UCSD-AML1 (cell line): ENCODE results near the gene GADL1.
A peak's percentile ranks its signal among the peaks of the same experiment; 100 is the strongest.

ENCODE experiments used
- DNase-seq: peaks from one replicate; lab custom pipeline; 2025; ENCODE audit not compliant: unreplicated experiment; lab: John Stamatoyannopoulos, UW

GADL1 gene

GRCh38 chr3:30760737-30761136, 133.7 kb downstream of the GADL1 start:
- DNase-seq, result no peak

- DNase-seq, result no peak
These were observed 134.3 kb downstream of the GADL1 start for GRCh38 chr3:30760040-30760695.

GRCh38 chr3:30756218-30756617, 138.2 kb downstream of the GADL1 start:
- no peak for DNase-seq

GRCh38 chr3:30754426-30754825, 140.0 kb downstream of the GADL1 start:
- no peak for DNase-seq

GRCh38 chr3:30753766-30754165, 140.7 kb downstream of the GADL1 start:
- no peak for DNase-seq

GRCh38 chr3:30752970-30753369, 141.5 kb downstream of the GADL1 start:
- no peak for DNase-seq

- DNase-seq, result no peak
These were observed 142.0 kb downstream of the GADL1 start for GRCh38 chr3:30752491-30752890.

- DNase-seq, result peak; percentile 36
These were observed 142.7 kb downstream of the GADL1 start for GRCh38 chr3:30751610-30752299.

GRCh38 chr3:30750967-30751366, 143.5 kb downstream of the GADL1 start:
- DNase-seq, result no peak

- no peak for DNase-seq
These were observed 145.2 kb downstream of the GADL1 start for GRCh38 chr3:30749230-30749629.

- DNase-seq, result no peak
These were observed 146.6 kb downstream of the GADL1 start for GRCh38 chr3:30747771-30748281.

GRCh38 chr3:30743641-30744317, 150.7 kb downstream of the GADL1 start:
- DNase-seq, result no peak

GRCh38 chr3:30742796-30743619, 151.5 kb downstream of the GADL1 start:
- DNase-seq, result no peak

GRCh38 chr3:30741889-30742288, 152.6 kb downstream of the GADL1 start:
- no peak for DNase-seq

- no peak for DNase-seq
These were observed 155.9 kb downstream of the GADL1 start for GRCh38 chr3:30738605-30739004.

- DNase-seq, result no peak
These were observed 156.5 kb downstream of the GADL1 start for GRCh38 chr3:30737743-30738499.

- no peak for DNase-seq
These were observed 160.8 kb downstream of the GADL1 start for GRCh38 chr3:30733696-30734095.

GRCh38 chr3:30733209-30733608, 161.3 kb downstream of the GADL1 start:
- DNase-seq, result no peak

- no peak for DNase-seq
These were observed 163.5 kb downstream of the GADL1 start for GRCh38 chr3:30730967-30731366.

GRCh38 chr3:30729936-30730335, 164.5 kb downstream of the GADL1 start:
- no peak for DNase-seq
